SK-N-SH (cell line): ENCODE data around the gene MYO10. TPM values are rescaled to one million over a fixed set of nuclear protein-coding genes. Genes with fewer than 3 reads are reported as not detected.

Source experiments
- CTCF ChIA-PET: fragments of 300-600, 350-600 bp; formaldehyde crosslinking; extraction: SDS; loops from one replicate; lab custom pipeline; 2021; lab: Yijun Ruan, JAX
- POLR2A ChIA-PET: fragments of 350-600 bp; sonication (Branson Sonifier 250); formaldehyde crosslinking; extraction: SDS; loops from one replicate; lab custom pipeline; 2020; ENCODE audit warnings: antibody characterized with exemption, inconsistent platforms; lab: Yijun Ruan, JAX
- DNase-seq: peaks from one replicate; pipeline ENCODE4 v3.0.0; 2012
- H2AFZ ChIP-seq: fragments of 200-600 bp; sonication (generic); 2 replicates; pipeline ENCODE4 v1.8.1; 2016; ENCODE audit warnings: antibody characterized with exemption, mild to moderate bottlenecking, low read depth
- H3F3A ChIP-seq: fragments of 200-600 bp; sonication (generic); replicated peaks from 2 replicates; pipeline ENCODE3; 2016; ENCODE audit warnings: antibody characterized with exemption, mild to moderate bottlenecking; ENCODE audit not compliant: insufficient read depth
- H3K27ac ChIP-seq, 2 experiments: fragments of 200-500 bp in 1 of 2; fragments of 200-600 bp in 1 of 2; sonication (Bioruptor generic) in 1 of 2; sonication (generic), shearing (Covaris generic) in 1 of 2; 2 replicates each; pipeline versions ENCODE4 v1.5.1 to v1.6.1; 2014 to 2016; ENCODE audit warnings: low read depth in 2 of 2, inconsistent platforms in 1 of 2, low read length in 1 of 2, mild to moderate bottlenecking in 1 of 2, mixed read lengths in 1 of 2
- H3K27me3 ChIP-seq: fragments of 200-600 bp; sonication (generic), shearing (Covaris generic); 2 replicates; pipeline ENCODE4 v1.6.1; 2016; ENCODE audit warnings: mixed run types; ENCODE audit not compliant: insufficient read depth
- H3K36me3 ChIP-seq, 2 experiments: fragments of 200-500 bp in 1 of 2; fragments of 200-600 bp in 1 of 2; sonication (Bioruptor generic) in 1 of 2; sonication (generic) in 1 of 2; replicated peaks in 1 of 2; 2 replicates each; pipeline versions ENCODE3 to v1.5.1; 2014 to 2016; ENCODE audit warnings: low read length in 1 of 2, mild to moderate bottlenecking in 1 of 2; ENCODE audit not compliant: insufficient read depth in 2 of 2, control insufficient read depth in 1 of 2
- H3K4me1 ChIP-seq, 2 experiments: fragments of 200-500 bp in 1 of 2; fragments of 200-600 bp in 1 of 2; sonication (Bioruptor generic) in 1 of 2; sonication (generic), shearing (Covaris generic) in 1 of 2; 2 replicates each; pipeline versions ENCODE4 v1.5.1 to v1.6.1; 2014 to 2016; ENCODE audit warnings: low read depth in 1 of 2, low read length in 1 of 2, mixed run types in 1 of 2; ENCODE audit not compliant: insufficient read depth in 2 of 2, control insufficient read depth in 1 of 2
- H3K4me2 ChIP-seq: fragments of 200-600 bp; sonication (generic), shearing (Covaris generic); 2 replicates; pipeline ENCODE4 v1.6.1; 2017; ENCODE audit warnings: mixed run types
- H3K4me3 ChIP-seq, 2 experiments: fragments of 200-500 bp in 1 of 2; fragments of 200-600 bp in 1 of 2; sonication (Bioruptor generic) in 1 of 2; sonication (generic), shearing (Covaris generic) in 1 of 2; 2 replicates each; pipeline versions ENCODE4 v1.5.1 to v1.8.1; 2014 to 2016; ENCODE audit warnings: low read depth in 2 of 2, inconsistent platforms in 1 of 2, low read length in 1 of 2, mild to moderate bottlenecking in 1 of 2, mixed read lengths in 1 of 2, moderate library complexity in 1 of 2
- H3K79me2 ChIP-seq: fragments of 200-600 bp; sonication (generic); 2 replicates; pipeline ENCODE4 v1.8.1; 2017; ENCODE audit warnings: mild to moderate bottlenecking; ENCODE audit not compliant: insufficient read depth
- H3K9ac ChIP-seq: fragments of 200-600 bp; sonication (generic); 2 replicates; pipeline ENCODE4 v1.6.1; 2017; ENCODE audit warnings: mixed run types
- H3K9me2 ChIP-seq: fragments of 200-600 bp; sonication (generic); 2 replicates; pipeline ENCODE4 v1.6.1; 2017; ENCODE audit warnings: mixed run types
- H3K9me3 ChIP-seq: fragments of 200-600 bp; sonication (generic); 2 replicates; pipeline ENCODE4 v1.6.1; 2017; ENCODE audit warnings: mixed run types, mild to moderate bottlenecking, moderate library complexity
- H4K20me1 ChIP-seq: fragments of 200-600 bp; sonication (generic); 2 replicates; pipeline ENCODE4 v1.6.1; 2017; ENCODE audit warnings: mild to moderate bottlenecking, mixed run types; ENCODE audit not compliant: insufficient read depth
- CTCF ChIP-seq: fragments of 200-600 bp; sonication (generic); IDR thresholded peaks from 2 replicates; pipeline ENCODE4 v1.6.1; 2017; ENCODE audit warnings: antibody characterized with exemption, mild to moderate bottlenecking, moderate library complexity
- ELF1 ChIP-seq: IDR thresholded peaks from 2 replicates; pipeline ENCODE4 v1.4.0; 2012
- EP300 ChIP-seq, 2 experiments: IDR thresholded peaks; 2 replicates each; pipeline versions ENCODE4 v1.4.0 to v1.6.1; 2012; ENCODE audit warnings: borderline replicate concordance in 1 of 2, low read depth in 1 of 2, low read length in 1 of 2
- MEF2A ChIP-seq: IDR thresholded peaks from 2 replicates; pipeline ENCODE4 v1.4.0; 2012; ENCODE audit warnings: low read depth, borderline replicate concordance
- MXI1 ChIP-seq: IDR thresholded peaks from 2 replicates; pipeline ENCODE4 v1.6.1; 2012; ENCODE audit warnings: mild to moderate bottlenecking, low read depth, low read length, improper control_type of control experiment
- NFIC ChIP-seq: IDR thresholded peaks from 2 replicates; pipeline ENCODE4 v1.4.0; 2012; ENCODE audit warnings: borderline replicate concordance
- NRF1 ChIP-seq: IDR thresholded peaks from 2 replicates; pipeline ENCODE4 v1.6.1; 2012; ENCODE audit warnings: low read depth, mild to moderate bottlenecking, low read length
- RAD21 ChIP-seq: IDR thresholded peaks from 2 replicates; pipeline ENCODE4 v1.6.1; 2012; ENCODE audit warnings: mild to moderate bottlenecking, low read length
- RXRA ChIP-seq: IDR thresholded peaks from 2 replicates; pipeline ENCODE4 v1.4.0; 2012; ENCODE audit warnings: low read depth, mild to moderate bottlenecking, borderline replicate concordance
- SIN3A ChIP-seq: IDR thresholded peaks from 2 replicates; pipeline ENCODE4 v1.6.1; 2012; ENCODE audit warnings: low read depth, mild to moderate bottlenecking, low read length, moderate library complexity, borderline replicate concordance
- SMC3 ChIP-seq: IDR thresholded peaks from 2 replicates; pipeline ENCODE4 v1.6.1; 2012; ENCODE audit warnings: low read depth, low read length, improper control_type of control experiment
- TCF12 ChIP-seq: IDR thresholded peaks from 2 replicates; pipeline ENCODE4 v1.4.0; 2012
- WGBS: methylation state at CpG from one replicate; pipeline ENCODE4 v1.1.6; 2017; ENCODE audit warnings: low lambda C conversion rate; 5-methylcytosine and 5-hydroxymethylcytosine counted together
- polyA plus RNA-seq, 3 experiments: library from polyadenylated mRNA; depleted of rRNA; stranded (reverse); fragments of >200 nt; gene quantifications; 2 replicates each; pipeline ENCODE4 v1.2.3, GENCODE V29; 2012
- TF ChIP-seq, protein P1 (sequence below): fragments of 150-350 bp; IDR thresholded peaks from 2 replicates; pipeline ENCODE4 v1.6.1; 2017; ENCODE audit warnings: antibody characterized with exemption, low read length, low read depth, borderline replicate concordance
- TF ChIP-seq, protein P2 (sequence below): IDR thresholded peaks from 2 replicates; pipeline ENCODE4 v1.4.0; 2012; ENCODE audit warnings: low read depth, borderline replicate concordance
- TF ChIP-seq, protein P3 (sequence below): IDR thresholded peaks from 2 replicates; pipeline ENCODE4; 2012
- TF ChIP-seq, protein P4 (sequence below): IDR thresholded peaks from 2 replicates; pipeline ENCODE4 v1.4.0; 2012; ENCODE audit warnings: low read depth, borderline replicate concordance
- TF ChIP-seq, protein P5 (sequence below): IDR thresholded peaks from 2 replicates; pipeline ENCODE4 v1.4.0; 2012; ENCODE audit warnings: low read depth

The MYO10 gene
- polyA plus RNA-seq, 1 of the 3 experiments (the other 2 are of a cell fraction) = 8.1 TPM

DNA sequence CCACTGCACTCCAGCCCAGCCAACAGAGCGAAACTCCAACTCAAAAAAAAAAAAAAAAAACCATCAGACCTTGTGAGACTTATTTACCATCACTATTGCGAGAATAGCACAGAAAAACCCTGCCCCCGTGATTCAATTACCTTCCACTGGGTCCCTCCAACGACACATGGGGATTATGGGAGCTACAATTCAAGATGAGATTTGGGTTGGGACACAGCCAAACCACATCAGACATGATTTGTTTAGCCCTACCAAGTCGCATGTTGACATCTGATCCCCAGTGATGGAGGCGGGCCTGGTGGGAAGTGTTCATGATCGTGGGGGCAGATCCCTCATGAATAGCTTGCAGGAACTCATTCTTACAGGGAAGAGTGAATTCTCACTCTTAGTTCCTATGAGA lies 26.6 kb downstream of the MYO10 start:
- no peak overlapping the region for H3K27ac ChIP-seq
- peaks cover 100% of the 10 kb centered on the region for H4K20me1 ChIP-seq
- H3K79me2 ChIP-seq = peaks cover 100% of the 10 kb centered on the region
- peaks cover 0 to 17% of the 10 kb centered on the region in 2 experiments for H3K36me3 ChIP-seq
- H3K9ac ChIP-seq = no peak overlapping the region
- no peak for TF ChIP-seq MEF2A
- TF ChIP-seq NRF1 = no peak
- TF ChIP-seq NFIC = no peak
- TF ChIP-seq, protein P1, sequence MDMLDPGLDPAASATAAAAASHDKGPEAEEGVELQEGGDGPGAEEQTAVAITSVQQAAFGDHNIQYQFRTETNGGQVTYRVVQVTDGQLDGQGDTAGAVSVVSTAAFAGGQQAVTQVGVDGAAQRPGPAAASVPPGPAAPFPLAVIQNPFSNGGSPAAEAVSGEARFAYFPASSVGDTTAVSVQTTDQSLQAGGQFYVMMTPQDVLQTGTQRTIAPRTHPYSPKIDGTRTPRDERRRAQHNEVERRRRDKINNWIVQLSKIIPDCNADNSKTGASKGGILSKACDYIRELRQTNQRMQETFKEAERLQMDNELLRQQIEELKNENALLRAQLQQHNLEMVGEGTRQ = no peak
- TF ChIP-seq, protein P2, sequence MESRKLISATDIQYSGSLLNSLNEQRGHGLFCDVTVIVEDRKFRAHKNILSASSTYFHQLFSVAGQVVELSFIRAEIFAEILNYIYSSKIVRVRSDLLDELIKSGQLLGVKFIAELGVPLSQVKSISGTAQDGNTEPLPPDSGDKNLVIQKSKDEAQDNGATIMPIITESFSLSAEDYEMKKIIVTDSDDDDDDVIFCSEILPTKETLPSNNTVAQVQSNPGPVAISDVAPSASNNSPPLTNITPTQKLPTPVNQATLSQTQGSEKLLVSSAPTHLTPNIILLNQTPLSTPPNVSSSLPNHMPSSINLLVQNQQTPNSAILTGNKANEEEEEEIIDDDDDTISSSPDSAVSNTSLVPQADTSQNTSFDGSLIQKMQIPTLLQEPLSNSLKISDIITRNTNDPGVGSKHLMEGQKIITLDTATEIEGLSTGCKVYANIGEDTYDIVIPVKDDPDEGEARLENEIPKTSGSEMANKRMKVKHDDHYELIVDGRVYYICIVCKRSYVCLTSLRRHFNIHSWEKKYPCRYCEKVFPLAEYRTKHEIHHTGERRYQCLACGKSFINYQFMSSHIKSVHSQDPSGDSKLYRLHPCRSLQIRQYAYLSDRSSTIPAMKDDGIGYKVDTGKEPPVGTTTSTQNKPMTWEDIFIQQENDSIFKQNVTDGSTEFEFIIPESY = no peak
- TF ChIP-seq MXI1 = no peak
- no peak for TF ChIP-seq SMC3
- TF ChIP-seq ELF1 = no peak
- TF ChIP-seq EP300 (IDR thresholded peaks at IDR 0.05; ENCODE audit: borderline replicate concordance in 1 of 2, low read depth in 1 of 2, low read length in 1 of 2) = no peak
- no peak for TF ChIP-seq TCF12
- H3F3A ChIP-seq = peaks cover 13% of the 10 kb centered on the region
- POLR2A ChIA-PET = no interaction called here
- H3K9me2 ChIP-seq = no peaks in the 10 kb centered on the region
- no peaks in the 10 kb centered on the region for H3K27me3 ChIP-seq
- CTCF ChIA-PET = no interaction called here
- WGBS = 85% methylated on average over 7 of the region's 7 CpGs
- no peak overlapping the region for H3K4me3 ChIP-seq
- no peak for DNase-seq
- H3K4me1 ChIP-seq = peaks cover 3 to 33% of the 10 kb centered on the region in 2 experiments
- no peak overlapping the region for H3K4me2 ChIP-seq
- no peak overlapping the region for H2AFZ ChIP-seq
- no peaks in the 10 kb centered on the region for H3K9me3 ChIP-seq

- no peak overlapping the region for H3K9ac ChIP-seq
- ChIA-PET POLR2A (no interaction called here), CTCF (no interaction called here)
- H4K20me1 ChIP-seq = peaks cover 100% of the 10 kb centered on the region
- H3F3A ChIP-seq = peaks cover 2% of the 10 kb centered on the region
- no peaks in the 10 kb centered on the region for H3K9me3 ChIP-seq
- peaks cover 100% of the 10 kb centered on the region for H3K79me2 ChIP-seq
- DNase-seq = no peak
- 74% methylated on average over 4 of the region's 4 CpGs for WGBS
- peaks cover 2 to 22% of the 10 kb centered on the region in 2 experiments; a peak in 3 of 4 replicates for H3K4me1 ChIP-seq
- no peak overlapping the region for H2AFZ ChIP-seq
- no peaks in the 10 kb centered on the region for H3K9me2 ChIP-seq
- no peak overlapping the region for H3K27ac ChIP-seq
- H3K4me3 ChIP-seq = no peak overlapping the region
- H3K27me3 ChIP-seq = no peaks in the 10 kb centered on the region
- no peak overlapping the region for H3K4me2 ChIP-seq
- peaks cover 0 to 17% of the 10 kb centered on the region in 2 experiments for H3K36me3 ChIP-seq
- no peak for TF ChIP-seq SIN3A
- TF ChIP-seq CTCF = no peak
- TF ChIP-seq, protein P2 = no peak
- TF ChIP-seq RAD21 = no peak
- TF ChIP-seq, protein P1 = no peak
- TF ChIP-seq, protein P3, sequence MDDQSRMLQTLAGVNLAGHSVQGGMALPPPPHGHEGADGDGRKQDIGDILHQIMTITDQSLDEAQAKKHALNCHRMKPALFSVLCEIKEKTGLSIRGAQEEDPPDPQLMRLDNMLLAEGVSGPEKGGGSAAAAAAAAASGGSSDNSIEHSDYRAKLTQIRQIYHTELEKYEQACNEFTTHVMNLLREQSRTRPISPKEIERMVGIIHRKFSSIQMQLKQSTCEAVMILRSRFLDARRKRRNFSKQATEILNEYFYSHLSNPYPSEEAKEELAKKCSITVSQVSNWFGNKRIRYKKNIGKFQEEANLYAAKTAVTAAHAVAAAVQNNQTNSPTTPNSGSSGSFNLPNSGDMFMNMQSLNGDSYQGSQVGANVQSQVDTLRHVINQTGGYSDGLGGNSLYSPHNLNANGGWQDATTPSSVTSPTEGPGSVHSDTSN = no peak
- no peak for TF ChIP-seq NFIC
- TF ChIP-seq, protein P4, sequence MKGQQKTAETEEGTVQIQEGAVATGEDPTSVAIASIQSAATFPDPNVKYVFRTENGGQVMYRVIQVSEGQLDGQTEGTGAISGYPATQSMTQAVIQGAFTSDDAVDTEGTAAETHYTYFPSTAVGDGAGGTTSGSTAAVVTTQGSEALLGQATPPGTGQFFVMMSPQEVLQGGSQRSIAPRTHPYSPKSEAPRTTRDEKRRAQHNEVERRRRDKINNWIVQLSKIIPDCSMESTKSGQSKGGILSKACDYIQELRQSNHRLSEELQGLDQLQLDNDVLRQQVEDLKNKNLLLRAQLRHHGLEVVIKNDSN = no peak
- no peak for TF ChIP-seq MEF2A
- no peak for TF ChIP-seq RXRA
- no peak for TF ChIP-seq ELF1
- TF ChIP-seq, protein P5, sequence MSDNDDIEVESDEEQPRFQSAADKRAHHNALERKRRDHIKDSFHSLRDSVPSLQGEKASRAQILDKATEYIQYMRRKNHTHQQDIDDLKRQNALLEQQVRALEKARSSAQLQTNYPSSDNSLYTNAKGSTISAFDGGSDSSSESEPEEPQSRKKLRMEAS = no peak
These were observed 28.8 kb downstream of the MYO10 start for GRCh38 chr5:16907270-16907669.
